Daoy (cell line): ENCODE measurements around the gene DMRTC2. TPM values are rescaled to one million over a fixed set of nuclear protein-coding genes. Genes with fewer than 3 reads are reported as not detected.
"Not testable (repeated sequence)": the region's sequence is repeated elsewhere in the genome, so short reads cannot be mapped to it uniquely, and the experiment has no call there.

Experiments used
- DNase-seq: peaks from one replicate; pipeline ENCODE4 v3.0.0-alpha.2; 2015; ENCODE audit warnings: low read depth
- total RNA-seq: library from RNA; depleted of rRNA; stranded (reverse); fragments of >200 nt; shearing (Covaris generic); gene quantifications from 2 replicates; pipeline ENCODE4 v1.2.3, GENCODE V29; 2014

DMRTC2 gene
- total RNA-seq, 1 experiment from 2014 or later, result not detected

DNA sequence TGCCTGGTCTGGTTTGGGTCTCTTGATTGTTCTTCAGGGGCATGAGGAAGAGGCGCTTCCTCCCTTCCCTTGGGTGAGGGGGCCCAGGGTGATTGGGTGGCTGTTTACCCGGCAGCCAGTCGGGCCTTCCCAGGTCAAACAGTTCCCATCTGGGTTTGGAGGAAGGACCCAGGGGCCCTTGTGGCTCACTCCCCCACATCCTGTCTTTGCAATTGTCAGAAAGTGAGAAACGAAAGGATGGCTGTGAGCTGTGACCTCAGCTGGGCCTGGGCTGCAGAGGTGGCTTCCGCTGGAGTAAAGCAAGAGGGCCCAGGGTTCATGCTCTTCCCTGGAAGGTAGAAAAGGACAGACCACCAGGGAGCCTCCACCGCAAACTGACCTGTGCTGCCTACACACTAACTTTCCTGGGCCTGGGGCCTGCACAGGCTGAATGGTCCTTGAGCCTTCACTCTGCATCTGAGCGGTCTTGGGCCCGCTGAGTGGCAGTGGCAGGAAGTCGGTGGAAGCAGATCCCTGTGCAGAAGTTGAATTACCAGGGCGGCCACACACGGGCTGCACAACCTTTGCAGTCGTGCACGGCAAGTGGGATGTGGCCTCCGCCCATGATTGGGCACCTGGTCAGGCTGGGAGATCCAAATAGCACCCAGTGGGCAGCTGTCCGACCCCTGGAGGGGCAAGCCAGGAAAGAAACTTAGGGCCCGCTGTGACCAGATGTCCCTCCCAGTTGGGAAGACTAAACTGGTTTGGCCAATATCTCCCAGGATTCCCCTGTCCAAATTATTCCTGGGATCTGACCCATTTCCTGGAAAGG is 26.9 kb downstream of the DMRTC2 start:
- peak; percentile 41 for DNase-seq

DNA sequence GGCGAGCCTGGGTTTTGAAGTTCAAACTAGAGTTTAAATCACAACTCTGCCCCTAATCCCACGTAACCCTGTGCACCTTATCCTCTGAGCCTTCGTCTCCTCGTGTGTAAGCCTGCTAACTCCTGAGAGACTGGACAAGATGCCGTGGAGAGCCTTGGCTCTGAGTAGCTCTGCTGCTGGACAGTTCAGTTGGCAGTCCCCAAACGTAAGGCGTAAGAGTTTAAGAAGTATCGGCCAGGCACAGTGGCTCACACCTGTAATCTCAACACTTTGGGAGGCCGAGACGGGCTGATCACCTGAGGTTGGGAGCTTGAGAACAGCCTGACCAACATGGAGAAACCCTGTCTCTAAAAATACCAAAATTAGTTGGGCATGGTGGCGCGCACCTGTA is 27.5 kb downstream of the DMRTC2 start:
- DNase-seq, result no peak

DNA sequence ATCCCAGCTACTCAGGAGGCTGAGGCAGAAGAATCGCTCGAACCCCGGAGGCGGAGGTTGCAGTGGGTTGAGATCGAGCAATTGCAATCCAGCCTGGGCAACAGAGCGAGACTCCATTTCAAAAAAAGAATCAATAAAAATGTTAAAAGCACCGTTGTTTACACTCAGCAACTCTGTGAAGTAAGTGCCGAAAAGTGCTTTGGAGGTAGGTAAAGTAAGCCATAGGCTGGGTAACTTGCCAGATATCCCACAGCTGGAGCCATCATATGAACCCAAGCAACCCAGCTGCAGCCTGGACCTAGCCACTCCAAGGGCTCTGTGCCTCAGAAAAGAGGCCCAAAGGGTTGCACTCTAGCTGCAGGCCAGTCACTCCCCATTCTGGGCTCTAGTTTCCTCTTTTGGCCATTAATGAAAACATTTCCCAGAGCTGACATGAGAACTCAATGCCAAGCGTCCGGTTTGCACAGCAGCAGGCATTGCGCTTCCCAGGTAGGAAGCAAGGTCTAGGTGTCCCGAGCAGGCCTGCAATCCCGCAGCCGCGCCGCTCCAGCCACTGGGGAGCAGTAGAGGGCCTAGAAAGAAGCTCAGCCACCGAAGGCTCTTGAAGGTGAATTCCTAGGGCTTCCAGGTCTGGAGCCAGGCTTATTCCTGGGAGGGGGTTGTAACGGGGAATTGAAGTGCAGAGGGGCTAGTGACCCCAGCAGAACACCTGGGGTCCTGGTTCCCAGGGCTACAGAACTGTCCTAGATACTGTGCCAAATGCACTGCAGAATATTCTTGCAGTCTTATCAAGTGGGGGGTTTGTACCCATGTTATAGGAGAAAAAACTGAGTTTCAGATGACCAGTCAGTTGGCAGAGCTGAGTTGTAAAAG is 28.2 kb downstream of the DMRTC2 start:
- peak; percentile 83 for DNase-seq

DNA sequence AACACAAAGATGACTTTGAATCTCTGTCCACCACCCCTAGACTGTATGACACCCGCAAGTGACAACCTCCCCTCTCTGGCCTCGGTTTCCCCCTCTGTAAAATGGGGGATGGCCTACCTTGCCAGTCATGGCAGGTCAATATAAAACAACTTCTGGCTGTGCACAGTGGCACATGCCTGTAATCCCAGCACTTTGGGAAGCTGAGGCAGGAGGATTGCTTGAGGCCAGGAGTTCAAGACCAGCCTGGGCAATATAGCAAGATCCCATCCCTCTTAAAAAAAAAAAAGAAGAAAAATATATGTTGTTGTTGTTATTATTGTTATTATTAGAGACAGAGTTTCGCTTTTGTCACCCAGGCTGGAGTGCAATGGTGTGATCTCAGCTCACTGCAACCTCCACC is 31.1 kb downstream of the DMRTC2 start:
- DNase-seq, result not testable (repeated sequence)

DNA sequence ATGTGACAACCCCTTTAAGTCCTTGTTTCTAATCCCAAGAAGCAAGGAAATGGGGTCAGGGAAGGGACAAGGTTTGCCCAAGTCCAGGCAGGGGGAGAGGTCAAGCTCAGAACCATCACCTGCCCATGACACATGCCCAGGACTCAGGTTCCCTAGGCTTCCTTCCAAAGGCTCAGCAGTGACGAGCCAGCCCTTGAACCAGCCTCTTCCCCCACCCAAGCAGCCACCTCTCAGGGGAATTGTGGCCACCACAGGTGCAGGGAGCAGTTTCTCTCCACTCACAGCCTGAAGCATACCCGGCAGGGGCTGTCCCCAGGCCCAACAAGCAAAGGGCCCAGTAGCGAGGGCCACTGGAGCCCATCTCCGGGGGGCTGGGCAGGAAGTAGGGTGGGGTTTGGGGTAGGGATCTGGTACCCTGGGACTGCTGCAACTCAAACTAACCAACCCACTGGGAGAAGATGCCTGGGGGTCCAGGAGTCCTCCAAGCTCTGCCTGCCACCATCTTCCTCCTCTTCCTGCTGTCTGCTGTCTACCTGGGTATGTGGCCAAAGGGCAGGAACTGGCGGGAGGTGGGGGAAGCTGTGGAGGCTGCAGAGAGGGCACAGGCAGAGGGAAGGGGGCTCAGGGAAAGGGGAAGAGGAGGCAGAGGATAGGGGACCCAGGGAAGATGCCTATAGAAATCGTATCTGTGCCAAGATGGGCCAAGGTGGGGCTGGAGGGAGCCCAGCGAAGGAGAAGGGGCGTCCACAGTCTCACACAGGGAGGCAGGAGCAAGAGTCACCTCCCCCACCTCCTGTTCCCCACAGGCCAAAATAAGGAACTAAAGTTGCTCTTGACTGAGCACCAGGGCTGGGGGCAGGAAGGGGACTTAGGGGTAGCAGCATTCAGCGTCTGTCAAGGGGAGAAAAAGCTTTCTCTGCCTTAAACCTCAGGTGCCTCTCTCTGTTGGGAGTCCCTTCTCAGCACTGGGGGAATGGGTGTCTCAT is 32.3 kb downstream of the DMRTC2 start, which contains the start of gene CD79A:
Gene CD79A, plus strand, starts transcription at position 433 of the 986 bp plus-strand sequence. Its CDS starts 26 bp downstream, at position 459.
- no peak for DNase-seq

DNA sequence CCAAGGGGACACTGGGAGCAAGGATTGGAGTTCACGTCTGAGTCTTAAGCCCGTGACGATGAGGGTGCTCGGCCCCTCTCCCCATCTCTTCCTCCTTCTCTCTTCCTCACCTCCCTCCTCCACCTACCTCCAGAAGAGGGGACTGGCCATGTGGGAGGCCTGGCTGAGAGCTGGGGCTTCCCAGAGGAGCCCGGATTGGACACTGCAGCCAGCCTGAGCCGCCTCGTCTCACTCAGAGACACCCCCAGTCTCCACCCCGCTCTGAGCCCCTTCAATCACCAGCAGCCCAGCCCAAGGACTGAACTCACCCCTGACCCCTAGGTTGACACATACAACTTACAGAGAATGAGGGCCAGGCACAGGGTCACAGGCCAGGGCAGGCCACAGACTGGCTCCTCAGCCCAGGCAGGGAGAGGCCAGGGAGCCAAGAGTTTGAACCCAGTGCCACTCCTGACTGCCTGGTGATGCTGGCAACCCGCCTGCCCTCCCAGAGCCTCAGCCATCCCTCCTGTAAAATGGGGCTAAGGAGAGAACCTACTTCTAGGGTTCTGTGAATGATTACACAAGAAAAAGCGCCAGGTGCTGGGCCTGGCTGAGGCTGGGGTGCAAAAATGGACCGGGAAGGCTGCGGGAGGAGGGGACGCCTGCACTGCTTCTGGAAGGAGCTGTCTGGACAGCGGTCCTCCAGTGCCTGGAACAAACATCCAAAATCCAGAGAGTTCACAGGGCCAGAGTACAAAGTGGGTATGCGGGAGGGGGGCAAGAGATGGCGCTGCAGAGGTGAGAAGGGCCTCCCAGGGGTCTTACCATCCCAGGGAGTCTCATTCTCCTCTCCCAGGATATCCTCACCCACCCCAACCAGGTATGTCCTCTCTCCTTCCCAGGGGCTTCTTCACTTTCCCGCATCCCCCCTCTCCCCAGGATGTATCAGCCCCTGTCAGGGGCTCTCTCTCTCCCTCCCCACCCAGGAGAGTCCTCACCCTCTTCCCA is 33.4 kb downstream of the DMRTC2 start:
- DNase-seq, result no peak

DNA sequence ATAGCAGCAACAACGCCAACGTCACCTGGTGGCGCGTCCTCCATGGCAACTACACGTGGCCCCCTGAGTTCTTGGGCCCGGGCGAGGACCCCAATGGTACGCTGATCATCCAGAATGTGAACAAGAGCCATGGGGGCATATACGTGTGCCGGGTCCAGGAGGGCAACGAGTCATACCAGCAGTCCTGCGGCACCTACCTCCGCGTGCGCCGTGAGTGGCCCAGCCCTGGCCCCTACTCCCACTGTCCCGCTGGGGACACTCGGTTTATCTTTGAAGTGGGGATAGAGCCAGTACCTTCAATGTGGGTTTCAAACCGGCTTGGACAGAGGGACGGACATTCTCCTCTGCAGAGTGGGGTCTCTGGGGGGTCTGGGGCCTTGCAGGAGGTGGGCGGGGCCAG is 34.2 kb downstream of the DMRTC2 start:
- DNase-seq, result no peak

DNA sequence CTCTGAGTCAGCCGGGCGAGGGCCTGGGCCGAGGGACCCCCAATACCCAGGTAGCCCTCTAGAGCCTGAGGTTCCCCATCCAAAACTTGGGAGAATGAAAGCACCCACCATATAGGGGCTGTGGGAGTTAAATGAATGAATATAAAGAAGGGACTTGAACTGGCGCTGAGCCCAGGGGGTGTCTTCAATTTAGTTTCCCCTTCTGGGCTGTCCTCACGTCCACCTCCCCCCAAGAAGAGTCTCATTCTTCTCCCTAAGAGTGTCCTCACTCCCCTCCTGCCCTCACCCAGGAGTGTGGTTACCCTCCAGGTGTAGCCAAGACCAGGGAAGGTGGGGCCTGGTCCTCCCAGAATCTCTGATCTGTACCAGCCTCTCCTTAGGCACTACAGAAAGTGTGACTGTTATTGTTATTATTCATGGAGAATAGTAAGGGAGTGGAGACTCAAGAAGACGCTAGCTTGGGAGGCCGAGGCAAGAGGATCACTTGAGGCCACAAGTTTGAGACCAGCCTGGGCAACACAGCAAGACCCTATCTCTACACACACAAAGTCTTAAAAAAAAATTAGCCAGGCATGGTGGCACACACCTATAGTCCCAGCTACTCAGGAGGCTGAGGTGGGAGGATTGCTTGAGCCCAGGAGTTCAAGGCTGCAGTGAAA is 35.0 kb downstream of the DMRTC2 start:
- DNase-seq, result no peak

DNA sequence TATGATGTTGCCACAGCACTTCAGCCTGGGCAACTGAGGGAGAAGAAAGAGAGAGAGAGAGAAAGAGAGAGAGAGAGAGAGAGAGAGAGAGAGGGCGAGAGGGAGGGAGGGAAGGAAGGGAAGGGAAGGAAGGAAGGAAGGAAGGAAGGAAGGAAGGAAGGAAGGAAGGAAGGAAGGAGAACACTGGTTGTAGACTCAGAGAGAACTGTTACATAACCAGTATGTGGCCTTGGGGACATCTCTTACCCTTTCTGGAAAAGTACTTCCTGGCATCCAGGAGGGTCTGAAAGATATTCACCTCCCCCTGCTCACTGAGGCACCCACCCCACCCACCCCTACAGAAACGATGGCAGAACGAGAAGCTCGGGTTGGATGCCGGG is 35.5 kb downstream of the DMRTC2 start:
- DNase-seq, result no peak

DNA sequence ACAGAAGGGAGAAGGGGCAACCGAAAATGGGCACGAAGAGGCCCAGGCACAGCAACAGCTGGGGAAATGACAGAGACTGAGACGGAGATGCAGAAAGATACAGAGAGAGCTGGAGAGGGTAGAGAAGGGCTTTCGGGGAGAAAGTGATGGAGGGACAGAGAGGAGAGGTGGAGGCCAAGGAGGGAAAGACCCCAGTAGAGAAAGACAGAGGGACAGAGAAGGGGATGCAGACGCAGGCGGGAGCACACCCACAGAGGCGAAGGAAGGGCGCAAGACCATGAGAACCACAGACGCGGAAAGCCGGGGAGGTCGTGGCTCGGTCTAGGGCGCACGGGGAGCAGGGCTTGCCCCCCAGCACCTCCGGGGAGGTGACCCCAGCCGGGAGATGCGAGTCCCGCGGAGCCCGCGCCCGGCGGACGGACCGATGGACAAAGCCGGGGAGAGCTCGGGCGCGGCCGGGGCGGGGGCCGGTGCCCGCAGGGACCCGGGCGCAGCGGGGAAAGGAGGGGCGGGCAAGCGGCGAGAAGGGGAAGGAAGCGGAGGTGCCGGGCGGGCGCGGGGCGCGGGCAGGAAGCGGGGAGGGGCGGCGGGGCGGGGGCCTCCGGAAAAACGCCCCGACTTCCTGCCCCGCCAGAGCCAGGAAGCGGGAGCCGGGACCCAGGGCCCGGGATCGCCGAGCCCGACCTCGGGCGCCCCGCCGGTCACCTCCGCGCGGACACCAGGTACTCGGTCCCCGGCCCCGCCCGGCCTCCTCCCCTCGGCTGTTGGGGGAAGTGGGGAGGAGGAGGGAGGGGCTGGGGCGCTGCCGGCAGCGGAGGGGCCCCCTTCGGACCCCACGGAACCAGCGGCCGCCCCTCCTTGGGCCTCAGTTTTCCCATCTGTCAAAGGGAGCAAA is 38.0 kb downstream of the DMRTC2 start, which contains the start of gene ARHGEF1:
Gene ARHGEF1, plus strand, starts transcription at position 617 of the 895 bp plus-strand sequence. CDS start 4,899 bp downstream, outside the sequence.
- DNase-seq, result peak; percentile 75

DNA sequence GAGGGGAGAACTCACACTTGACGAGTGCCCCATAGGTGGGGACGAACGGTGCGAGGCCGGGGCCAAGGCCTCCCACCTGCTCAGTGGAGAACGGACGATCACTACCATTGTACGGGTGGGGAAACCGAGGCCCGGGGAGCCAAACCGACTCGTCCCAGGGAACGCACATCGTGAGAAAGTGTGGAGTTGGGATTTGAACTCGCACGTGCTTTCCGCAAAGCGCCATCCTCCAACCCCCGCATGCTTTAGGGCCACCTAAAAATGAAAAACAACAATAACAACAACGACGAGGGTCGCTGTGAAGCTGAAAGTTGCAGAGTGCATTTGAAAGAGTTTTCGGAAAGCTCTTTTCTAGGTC is 38.6 kb downstream of the DMRTC2 start:
- no peak for DNase-seq

DNA sequence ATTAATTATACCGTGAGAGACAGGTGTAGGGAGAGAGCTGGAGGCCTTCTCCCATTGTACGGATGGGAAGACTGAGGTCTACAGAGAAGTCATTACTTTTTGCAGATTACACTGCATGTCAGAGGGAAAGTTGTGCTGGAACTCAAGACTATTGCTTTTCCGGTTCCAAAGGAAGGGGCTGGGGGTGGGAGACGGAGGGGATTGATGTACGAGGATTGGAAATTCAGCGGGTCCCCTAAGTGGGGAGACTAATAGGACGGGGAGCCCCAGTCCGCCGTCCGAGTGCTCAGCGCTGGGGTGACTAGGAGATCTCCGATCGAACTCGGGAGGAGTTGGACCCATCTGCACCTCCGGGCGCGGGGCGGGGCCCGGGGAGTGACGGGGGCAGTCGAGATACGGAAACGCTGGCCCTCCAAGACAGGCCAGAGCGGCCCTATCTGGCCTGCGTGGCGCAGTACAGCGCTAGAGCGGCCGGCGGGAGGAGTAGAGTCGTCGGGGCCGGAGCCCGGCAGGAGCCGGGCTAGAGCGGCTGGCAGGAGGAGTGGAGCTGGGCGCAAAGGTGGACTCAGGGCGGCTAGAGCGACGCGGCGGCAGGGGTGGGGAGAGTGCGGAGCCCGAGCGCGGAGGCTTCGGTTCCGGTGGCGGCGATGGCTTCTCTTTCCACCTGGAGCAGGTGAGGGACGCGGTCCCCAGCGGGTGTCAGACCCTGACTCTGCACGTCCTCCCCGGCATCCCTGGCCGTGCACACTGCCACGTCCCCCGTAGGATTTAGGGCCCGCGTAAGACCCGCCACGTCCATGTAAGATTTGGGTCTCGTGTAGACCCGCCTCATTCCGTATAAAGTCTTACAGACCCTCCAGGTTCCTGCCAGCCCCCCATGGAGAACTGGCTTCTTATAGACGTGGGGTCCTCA is 39.2 kb downstream of the DMRTC2 start:
- peak; percentile 98 for DNase-seq

DNA sequence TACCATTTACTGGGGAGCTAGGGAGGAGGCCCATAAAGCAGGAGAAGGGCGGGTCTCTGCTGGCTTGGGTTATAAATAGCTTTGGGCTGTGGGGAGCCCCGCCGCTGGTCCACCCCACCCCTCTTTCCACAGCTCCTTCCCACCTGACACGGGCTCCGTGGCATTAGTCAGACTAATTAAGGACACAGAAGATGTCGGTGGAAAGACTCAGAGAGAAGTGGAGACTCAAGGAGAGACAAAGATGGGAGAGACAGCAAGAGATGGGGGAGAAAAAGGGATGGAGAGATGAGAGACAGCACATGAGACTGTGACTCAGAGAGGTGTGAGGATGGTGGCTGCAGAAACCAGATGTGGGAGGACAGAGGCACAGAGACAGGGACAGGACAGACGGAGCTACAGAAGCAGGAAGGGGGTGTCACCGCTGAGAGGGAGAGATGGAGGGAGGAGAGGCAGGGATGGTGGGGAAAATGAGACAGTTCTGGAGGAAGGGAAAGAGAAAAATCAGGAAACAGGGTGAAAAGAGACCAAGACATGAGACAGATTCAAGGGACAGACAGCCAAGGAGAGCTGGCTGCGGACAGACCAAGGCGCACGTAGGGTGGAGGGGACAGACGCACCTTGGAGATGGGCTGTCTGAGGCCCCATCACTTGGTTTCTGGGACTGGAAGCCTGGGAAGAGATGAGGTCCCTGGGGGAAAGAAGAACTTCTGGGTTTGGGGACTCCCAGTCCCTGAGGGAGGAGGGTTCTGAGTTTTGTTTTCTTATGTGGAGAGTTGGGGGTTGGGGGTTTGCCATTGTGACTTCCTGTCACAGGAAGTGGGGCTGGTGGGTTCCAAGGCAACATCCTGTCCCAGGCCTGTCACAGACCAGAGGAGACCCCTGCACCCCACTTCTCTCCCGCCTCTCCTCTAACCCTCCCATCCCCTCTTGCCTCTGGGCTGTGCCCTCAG is 42.2 kb downstream of the DMRTC2 start:
- DNase-seq, result no peak

DNA sequence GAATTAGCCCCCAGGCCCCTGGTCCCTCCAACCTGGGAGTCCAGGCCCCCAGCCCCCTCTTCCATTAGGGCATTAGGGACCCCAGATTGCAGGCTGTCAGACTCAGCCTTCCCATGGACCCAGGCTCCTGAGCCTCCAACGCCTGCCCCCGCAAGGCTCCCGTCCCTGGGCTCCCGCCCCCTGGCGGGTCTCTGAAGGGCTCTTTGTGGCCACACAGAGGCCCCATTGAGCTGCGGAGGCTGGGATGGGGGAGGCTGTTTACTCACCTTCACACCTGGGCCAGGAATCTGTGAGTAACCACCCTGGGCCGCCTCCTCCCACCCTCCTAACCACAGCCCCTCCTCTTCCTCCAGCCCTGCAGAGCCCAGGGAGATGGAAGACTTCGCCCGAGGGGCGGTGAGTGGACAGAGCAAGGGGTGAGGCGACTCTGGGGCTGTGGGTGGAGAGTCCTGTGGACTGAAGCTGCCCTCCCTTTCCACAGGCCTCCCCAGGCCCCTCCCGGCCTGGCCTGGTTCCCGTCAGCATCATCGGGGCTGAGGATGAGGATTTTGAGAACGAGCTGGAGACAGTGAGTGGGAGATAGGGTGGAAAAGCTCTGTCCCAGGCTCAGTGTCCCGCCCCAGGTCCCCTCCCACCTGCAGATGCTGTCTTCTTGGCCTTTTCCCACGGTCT is 43.0 kb downstream of the DMRTC2 start:
- DNase-seq, result peak; percentile 91

DNA sequence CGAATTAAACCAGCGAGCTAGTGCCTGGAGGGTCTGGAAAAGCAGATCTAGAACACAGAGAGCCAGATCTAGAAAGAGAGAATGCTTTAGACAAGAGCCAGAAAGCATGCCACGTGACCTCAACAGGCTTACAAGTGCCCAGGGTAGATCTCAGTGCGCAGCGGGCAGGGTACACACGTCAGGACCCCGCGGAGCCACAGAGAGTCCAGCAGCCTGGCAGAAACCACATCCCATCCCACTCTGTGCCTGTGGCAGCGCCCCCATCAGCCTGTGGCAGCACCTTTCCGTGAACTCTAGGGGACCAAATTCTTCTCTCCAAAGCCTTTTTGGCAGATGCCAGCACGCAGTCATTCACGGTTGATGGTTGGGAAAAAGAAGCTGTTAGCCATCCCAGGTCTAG is 44.1 kb downstream of the DMRTC2 start:
- DNase-seq, result no peak

DNA sequence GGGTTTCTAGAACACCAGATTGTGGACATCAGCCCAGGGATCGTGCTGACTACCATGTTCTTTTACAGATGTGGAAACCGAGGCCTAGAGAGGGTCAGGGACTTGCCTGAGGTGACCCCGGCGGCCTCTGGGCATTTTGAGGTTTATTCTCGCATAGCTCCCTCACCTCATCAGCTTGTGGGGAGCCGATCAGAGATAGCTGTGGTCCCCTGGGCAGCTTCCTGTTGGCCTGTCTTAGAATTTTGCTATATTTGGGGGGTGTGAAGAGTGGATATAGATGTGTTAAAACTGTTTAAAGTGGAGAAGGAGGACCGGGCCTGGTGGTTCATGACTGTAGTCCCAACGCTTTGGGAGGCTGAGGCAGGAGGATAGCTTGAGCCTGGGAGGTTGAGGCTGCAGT is 45.1 kb downstream of the DMRTC2 start:
- no peak for DNase-seq
